Smooth muscle cell (in vitro differentiated cells): Measurements from ENCODE around the gene PPP2R5E. TPM values are rescaled to one million over a fixed set of nuclear protein-coding genes. Genes with fewer than 3 reads are reported as not detected.

ENCODE experiments used
- DNase-seq: peaks from one replicate; lab custom pipeline; 2025; ENCODE audit not compliant: unreplicated experiment; lab: John Stamatoyannopoulos, UW
- H2AFZ ChIP-seq: fragments of 200-600 bp; sonication (generic); 2 replicates; pipeline ENCODE4 v1.6.0; 2016; ENCODE audit warnings: antibody characterized with exemption, low read depth, mild to moderate bottlenecking
- H3F3A ChIP-seq: fragments of 200-600 bp; sonication (generic); 2 replicates; pipeline ENCODE4 v1.6.0; 2017; ENCODE audit warnings: antibody characterized with exemption, low read depth
- H3K27ac ChIP-seq: fragments of 200-600 bp; sonication (generic); 2 replicates; pipeline ENCODE4 v1.5.1; 2016; ENCODE audit warnings: low read depth, mild to moderate bottlenecking
- H3K27me3 ChIP-seq: fragments of 200-600 bp; sonication (generic); 2 replicates; pipeline ENCODE4 v1.6.1; 2016; ENCODE audit warnings: low read depth, mild to moderate bottlenecking
- H3K36me3 ChIP-seq: fragments of 200-600 bp; sonication (generic); 2 replicates; pipeline ENCODE4 v1.5.1; 2016; ENCODE audit warnings: low read depth
- H3K4me1 ChIP-seq: fragments of 200-600 bp; sonication (generic); 2 replicates; pipeline ENCODE4 v1.5.1; 2016; ENCODE audit warnings: low read depth
- H3K4me2 ChIP-seq: fragments of 200-600 bp; sonication (generic); 2 replicates; pipeline ENCODE4 v1.6.0; 2016; ENCODE audit warnings: mild to moderate bottlenecking
- H3K4me3 ChIP-seq: fragments of 200-600 bp; sonication (generic); 2 replicates; pipeline ENCODE4 v1.5.1; 2016; ENCODE audit warnings: mild to moderate bottlenecking
- H3K79me2 ChIP-seq: fragments of 200-600 bp; sonication (generic); 2 replicates; pipeline ENCODE4 v1.6.0; 2016; ENCODE audit warnings: low read depth, mild to moderate bottlenecking
- H3K9ac ChIP-seq: fragments of 200-600 bp; sonication (generic); 2 replicates; pipeline ENCODE4 v1.6.0; 2016; ENCODE audit warnings: low read depth
- H3K9me3 ChIP-seq: fragments of 200-600 bp; sonication (generic); replicated peaks from 2 replicates; pipeline ENCODE4 v1.5.1; 2016; ENCODE audit warnings: low read depth
- H4K20me1 ChIP-seq: fragments of 200-600 bp; sonication (generic); 2 replicates; pipeline ENCODE4 v1.6.0; 2016; ENCODE audit warnings: low read depth
- WGBS: methylation state at CpG from one replicate; pipeline ENCODE4 v1.1.7; 2016; ENCODE audit warnings: low lambda C conversion rate; 5-methylcytosine and 5-hydroxymethylcytosine counted together
- polyA plus RNA-seq: library from polyadenylated mRNA; unstranded; fragments of >200 nt; fragmentation: Nextera tagmentation; extraction: Ambion mirVana; gene quantifications from 2 replicates; pipeline ENCODE4 v1.2.1, GENCODE V29; 2016
- total RNA-seq: library from RNA; depleted of rRNA; stranded (reverse); fragments of >200 nt; gene quantifications from 2 replicates; pipeline ENCODE4 v1.2.3, GENCODE V29; 2014
- TF ChIP-seq, protein P1 (sequence below): fragments of 200-600 bp; sonication (generic); IDR thresholded peaks from 2 replicates; pipeline ENCODE4 v1.5.1; 2017; ENCODE audit warnings: borderline replicate concordance, mild to moderate bottlenecking, antibody characterized with exemption; ENCODE audit not compliant: insufficient read depth, poor library complexity, severe bottlenecking

The PPP2R5E gene
- total and polyA plus RNA-seq, 2 experiments from 2014 or later: 31.7 to 47.7 TPM

DNA sequence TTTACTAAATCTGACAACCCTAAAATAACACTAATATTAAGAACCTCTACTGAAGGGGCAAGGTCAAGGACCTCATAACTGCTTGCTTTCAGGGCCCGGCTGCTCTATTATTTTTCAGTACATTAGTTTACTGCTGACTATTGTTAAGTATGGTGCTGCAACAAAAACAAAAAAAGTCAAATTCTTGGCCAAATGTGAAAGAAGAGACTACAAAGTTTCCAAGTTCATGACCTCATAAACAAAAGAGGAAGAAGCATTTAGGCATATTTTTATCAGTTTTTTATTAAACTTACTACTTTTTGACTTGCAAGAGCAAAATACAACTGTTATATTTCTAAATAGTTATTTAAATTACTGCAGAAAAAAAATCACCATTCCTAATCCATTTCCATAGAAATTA is 114.7 kb downstream of the PPP2R5E start:
- Histone ChIP-seq H3K27ac (no peak overlapping the region), H3K4me3 (no peak overlapping the region), H3K79me2 (peaks cover 78% of the 10 kb centered on the region)

DNA sequence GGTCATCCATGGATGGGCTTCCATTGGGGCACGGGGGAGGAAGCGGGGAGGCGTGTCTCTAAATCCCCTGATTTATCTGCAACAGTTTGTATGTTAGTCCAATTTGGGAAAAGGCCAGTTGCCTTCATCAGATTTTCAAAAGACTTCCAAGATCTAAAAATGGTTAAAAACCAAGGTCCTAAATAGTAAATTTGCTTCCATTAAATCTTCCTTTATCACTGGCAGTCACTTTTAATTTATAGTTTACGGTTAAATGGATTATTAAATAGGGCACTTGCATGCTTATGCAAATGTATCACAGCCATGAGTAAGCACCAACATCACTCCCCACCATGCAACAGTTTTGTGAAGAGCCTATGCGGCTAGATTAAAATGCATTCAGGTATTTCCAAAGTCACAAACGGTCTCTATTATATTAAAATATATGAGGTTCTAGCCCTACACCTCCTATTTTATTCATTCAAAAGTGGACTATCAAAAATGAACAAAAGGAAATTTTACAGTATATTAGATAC is 116.3 kb downstream of the PPP2R5E start:
- Histone ChIP-seq H3K4me2 (no peak overlapping the region), H2AFZ (no peak overlapping the region), H3K4me3 (no peak overlapping the region), H4K20me1 (peaks cover 92% of the 10 kb centered on the region), H3K9me3 (no peaks in the 10 kb centered on the region), H3K79me2 (peaks cover 74% of the 10 kb centered on the region), H3F3A (no peaks in the 10 kb centered on the region), H3K27me3 (no peaks in the 10 kb centered on the region), H3K4me1 (no peaks in the 10 kb centered on the region), H3K9ac (no peak overlapping the region), H3K27ac (no peak overlapping the region), H3K36me3 (no peaks in the 10 kb centered on the region)
- WGBS: 94% methylated on average over 6 of the region's 6 CpGs
- TF ChIP-seq, protein P1, sequence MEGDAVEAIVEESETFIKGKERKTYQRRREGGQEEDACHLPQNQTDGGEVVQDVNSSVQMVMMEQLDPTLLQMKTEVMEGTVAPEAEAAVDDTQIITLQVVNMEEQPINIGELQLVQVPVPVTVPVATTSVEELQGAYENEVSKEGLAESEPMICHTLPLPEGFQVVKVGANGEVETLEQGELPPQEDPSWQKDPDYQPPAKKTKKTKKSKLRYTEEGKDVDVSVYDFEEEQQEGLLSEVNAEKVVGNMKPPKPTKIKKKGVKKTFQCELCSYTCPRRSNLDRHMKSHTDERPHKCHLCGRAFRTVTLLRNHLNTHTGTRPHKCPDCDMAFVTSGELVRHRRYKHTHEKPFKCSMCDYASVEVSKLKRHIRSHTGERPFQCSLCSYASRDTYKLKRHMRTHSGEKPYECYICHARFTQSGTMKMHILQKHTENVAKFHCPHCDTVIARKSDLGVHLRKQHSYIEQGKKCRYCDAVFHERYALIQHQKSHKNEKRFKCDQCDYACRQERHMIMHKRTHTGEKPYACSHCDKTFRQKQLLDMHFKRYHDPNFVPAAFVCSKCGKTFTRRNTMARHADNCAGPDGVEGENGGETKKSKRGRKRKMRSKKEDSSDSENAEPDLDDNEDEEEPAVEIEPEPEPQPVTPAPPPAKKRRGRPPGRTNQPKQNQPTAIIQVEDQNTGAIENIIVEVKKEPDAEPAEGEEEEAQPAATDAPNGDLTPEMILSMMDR: no peak
- DNase-seq: no peak

More for the DNA sequence above, 114.7 kb downstream of the PPP2R5E start:
- Histone ChIP-seq H3K4me2 (no peak overlapping the region), H3K27me3 (no peaks in the 10 kb centered on the region), H3K4me1 (peaks cover 5% of the 10 kb centered on the region), H3K9ac (no peak overlapping the region), H3K9me3 (no peaks in the 10 kb centered on the region), H3F3A (no peaks in the 10 kb centered on the region), H3K36me3 (no peaks in the 10 kb centered on the region), H4K20me1 (peaks cover 90% of the 10 kb centered on the region), H2AFZ (no peak overlapping the region)
- DNase-seq: no peak
- WGBS: 97% methylated on average over 1 of the region's 1 CpG
- TF ChIP-seq, protein P1: no peak

DNA sequence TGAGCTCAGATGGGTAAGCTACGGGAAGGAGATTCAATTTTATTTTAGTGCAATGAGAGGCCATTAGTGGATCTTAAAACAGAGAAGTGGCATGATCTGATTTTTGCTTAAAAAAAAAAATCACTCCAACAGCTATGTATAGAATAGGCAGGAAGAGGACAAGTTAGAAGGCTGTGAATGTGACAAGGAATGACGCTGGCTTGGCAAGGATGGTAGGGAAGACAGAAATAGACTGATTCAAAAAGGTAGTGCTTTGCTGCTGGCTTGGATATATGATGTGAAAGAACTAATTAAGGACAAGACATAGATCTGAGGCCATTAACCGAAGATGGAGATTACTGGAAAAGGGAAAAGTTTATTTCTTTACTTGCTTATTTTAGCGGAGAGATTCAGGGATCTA is 119.3 kb downstream of the PPP2R5E start:
- Histone ChIP-seq H3K4me1 (no peaks in the 10 kb centered on the region), H3K27ac (no peak overlapping the region), H3K9ac (no peak overlapping the region), H3K27me3 (no peaks in the 10 kb centered on the region), H4K20me1 (peaks cover 84% of the 10 kb centered on the region), H3K9me3 (no peaks in the 10 kb centered on the region), H2AFZ (no peak overlapping the region), H3K4me3 (no peak overlapping the region), H3K36me3 (no peaks in the 10 kb centered on the region), H3K79me2 (peaks cover 53% of the 10 kb centered on the region), H3K4me2 (no peak overlapping the region), H3F3A (no peaks in the 10 kb centered on the region)
- WGBS: 98% methylated on average over 4 of the region's 4 CpGs
- DNase-seq: no peak
- TF ChIP-seq, protein P1: no peak

DNA sequence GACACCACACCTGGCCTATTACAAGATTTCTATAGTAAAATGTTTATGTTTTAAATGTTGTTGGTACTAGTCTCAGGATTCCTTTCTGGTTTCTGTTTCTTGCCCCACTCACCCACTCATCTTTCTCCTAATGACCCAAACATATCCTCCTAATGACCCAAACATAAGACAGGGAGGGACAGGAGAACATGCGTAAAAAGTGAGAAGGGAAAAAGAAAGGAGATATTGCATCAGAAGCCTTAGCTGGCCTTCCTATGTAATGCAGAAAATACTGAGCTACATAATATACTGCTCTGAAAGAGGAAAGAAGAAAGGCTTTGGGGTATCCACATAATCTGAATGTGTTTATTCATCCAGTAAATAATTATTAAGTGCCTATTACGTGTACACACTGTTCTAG is 119.8 kb downstream of the PPP2R5E start:
- Histone ChIP-seq H3K4me2 (no peak overlapping the region), H4K20me1 (peaks cover 79% of the 10 kb centered on the region), H3K9ac (no peak overlapping the region), H3K27me3 (no peaks in the 10 kb centered on the region), H3F3A (no peaks in the 10 kb centered on the region), H3K4me3 (no peak overlapping the region), H3K79me2 (peaks cover 48% of the 10 kb centered on the region), H3K27ac (no peak overlapping the region), H3K4me1 (no peaks in the 10 kb centered on the region), H3K36me3 (no peaks in the 10 kb centered on the region), H2AFZ (no peak overlapping the region), H3K9me3 (no peaks in the 10 kb centered on the region)
- TF ChIP-seq, protein P1: no peak
- DNase-seq: no peak
- 93% methylated on average over 2 of the region's 2 CpGs for WGBS
